Measurements from ENCODE around the gene DQX1.

The DQX1 gene

GRCh38 chr2:74552914-74553811 is 27.1 kb upstream of the DQX1 start:
- Histone ChIP-seq H3K4me3 (ENCODE audit: low read depth in 1 of 2, low read length in 2 of 2) (peak overlapping the region; percentile 77 to 88), H3K27ac (ENCODE audit: low read length) (peak overlapping the region; percentile 47), H3K9me3 (ENCODE audit: control insufficient read depth in 1 of 2, low read length in 2 of 2) (no peaks in the 10 kb centered on the region), H3K4me1 (ENCODE audit: control insufficient read depth in 1 of 2, insufficient read depth in 2 of 2, low read length in 2 of 2) (peaks cover 0 to 16% of the 10 kb centered on the region in 2 donors), H3K27me3 (ENCODE audit: low read depth, low read length) (no peaks in the 10 kb centered on the region), H3K36me3 (ENCODE audit: control insufficient read depth in 1 of 2, insufficient read depth in 2 of 2, low read length in 2 of 2) (peaks cover 0 to 6% of the 10 kb centered on the region in 2 donors)

- Histone ChIP-seq H3K4me1 (ENCODE audit: control insufficient read depth in 1 of 2, insufficient read depth in 2 of 2, low read length in 2 of 2) (peaks cover 0 to 16% of the 10 kb centered on the region in 2 donors), H3K36me3 (ENCODE audit: control insufficient read depth in 1 of 2, insufficient read depth in 2 of 2, low read length in 2 of 2) (peaks cover 0 to 6% of the 10 kb centered on the region in 2 donors), H3K27ac (ENCODE audit: low read length) (peak overlapping the region; percentile 47), H3K9me3 (ENCODE audit: control insufficient read depth in 1 of 2, low read length in 2 of 2) (no peaks in the 10 kb centered on the region), H3K27me3 (ENCODE audit: low read depth, low read length) (no peaks in the 10 kb centered on the region), H3K4me3 (ENCODE audit: low read depth in 1 of 2, low read length in 2 of 2) (peak overlapping the region in 1 of 2 donors; percentile 88)
These were observed 26.2 kb upstream of the DQX1 start for GRCh38 chr2:74551942-74552913.

- Histone ChIP-seq H3K27ac (ENCODE audit: low read length) (no peak overlapping the region), H3K27me3 (ENCODE audit: low read depth, low read length) (no peaks in the 10 kb centered on the region), H3K9me3 (ENCODE audit: control insufficient read depth in 1 of 2, low read length in 2 of 2) (no peaks in the 10 kb centered on the region), H3K36me3 (ENCODE audit: control insufficient read depth in 1 of 2, insufficient read depth in 2 of 2, low read length in 2 of 2) (peaks cover 0 to 5% of the 10 kb centered on the region in 2 donors), H3K4me1 (ENCODE audit: control insufficient read depth in 1 of 2, insufficient read depth in 2 of 2, low read length in 2 of 2) (peaks cover 0 to 16% of the 10 kb centered on the region in 2 donors), H3K4me3 (ENCODE audit: low read depth in 1 of 2, low read length in 2 of 2) (no peak overlapping the region)
These were observed 25.5 kb upstream of the DQX1 start for GRCh38 chr2:74551530-74551929.

GRCh38 chr2:74550231-74550630 is 24.2 kb upstream of the DQX1 start:
- Histone ChIP-seq H3K27me3 (ENCODE audit: low read depth, low read length) (no peaks in the 10 kb centered on the region), H3K27ac (ENCODE audit: low read length) (no peak overlapping the region), H3K9me3 (ENCODE audit: control insufficient read depth in 1 of 2, low read length in 2 of 2) (no peaks in the 10 kb centered on the region), H3K4me1 (ENCODE audit: control insufficient read depth in 1 of 2, insufficient read depth in 2 of 2, low read length in 2 of 2) (peaks cover 0 to 15% of the 10 kb centered on the region in 2 donors), H3K4me3 (ENCODE audit: low read depth in 1 of 2, low read length in 2 of 2) (no peak overlapping the region), H3K36me3 (ENCODE audit: control insufficient read depth in 1 of 2, insufficient read depth in 2 of 2, low read length in 2 of 2) (no peaks in the 10 kb centered on the region)

GRCh38 chr2:74548900-74549826 is 23.1 kb upstream of the DQX1 start:
- H3K27ac ChIP-seq (ENCODE audit: low read length): no peak overlapping the region
- H3K4me3 ChIP-seq (ENCODE audit: low read depth in 1 of 2, low read length in 2 of 2): peak overlapping the region; percentile 43 to 70
- H3K4me1 ChIP-seq (ENCODE audit: control insufficient read depth in 1 of 2, insufficient read depth in 2 of 2, low read length in 2 of 2): peaks cover 0 to 12% of the 10 kb centered on the region in 2 donors
- H3K27me3 ChIP-seq (ENCODE audit: low read depth, low read length): no peaks in the 10 kb centered on the region
- H3K9me3 ChIP-seq (ENCODE audit: control insufficient read depth in 1 of 2, low read length in 2 of 2): no peaks in the 10 kb centered on the region
- H3K36me3 ChIP-seq (ENCODE audit: control insufficient read depth in 1 of 2, insufficient read depth in 2 of 2, low read length in 2 of 2): no peaks in the 10 kb centered on the region

GRCh38 chr2:74548285-74548899 is 22.4 kb upstream of the DQX1 start:
- Histone ChIP-seq H3K9me3 (ENCODE audit: control insufficient read depth in 1 of 2, low read length in 2 of 2) (no peaks in the 10 kb centered on the region), H3K27me3 (ENCODE audit: low read depth, low read length) (no peaks in the 10 kb centered on the region), H3K4me1 (ENCODE audit: control insufficient read depth in 1 of 2, insufficient read depth in 2 of 2, low read length in 2 of 2) (peaks cover 0 to 12% of the 10 kb centered on the region in 2 donors), H3K27ac (ENCODE audit: low read length) (no peak overlapping the region), H3K4me3 (ENCODE audit: low read depth in 1 of 2, low read length in 2 of 2) (peak overlapping the region; percentile 43 to 70), H3K36me3 (ENCODE audit: control insufficient read depth in 1 of 2, insufficient read depth in 2 of 2, low read length in 2 of 2) (no peaks in the 10 kb centered on the region)

GRCh38 chr2:74546004-74546403 is 20.0 kb upstream of the DQX1 start:
- Histone ChIP-seq H3K27ac (ENCODE audit: low read length) (no peak overlapping the region), H3K27me3 (ENCODE audit: low read depth, low read length) (no peaks in the 10 kb centered on the region), H3K4me3 (ENCODE audit: low read depth in 1 of 2, low read length in 2 of 2) (no peak overlapping the region), H3K4me1 (ENCODE audit: control insufficient read depth in 1 of 2, insufficient read depth in 2 of 2, low read length in 2 of 2) (peaks cover 0 to 12% of the 10 kb centered on the region in 2 donors), H3K36me3 (ENCODE audit: control insufficient read depth in 1 of 2, insufficient read depth in 2 of 2, low read length in 2 of 2) (no peaks in the 10 kb centered on the region), H3K9me3 (ENCODE audit: control insufficient read depth in 1 of 2, low read length in 2 of 2) (no peaks in the 10 kb centered on the region)

- H3K36me3 ChIP-seq (ENCODE audit: control insufficient read depth in 1 of 2, insufficient read depth in 2 of 2, low read length in 2 of 2): no peaks in the 10 kb centered on the region
These were observed 18.6 kb upstream of the DQX1 start for GRCh38 chr2:74544634-74545033.

GRCh38 chr2:74542978-74543377 is 16.9 kb upstream of the DQX1 start:
- H3K27ac ChIP-seq (ENCODE audit: low read length): no peak overlapping the region
- H3K36me3 ChIP-seq (ENCODE audit: control insufficient read depth in 1 of 2, insufficient read depth in 2 of 2, low read length in 2 of 2): no peaks in the 10 kb centered on the region
- no peaks in the 10 kb centered on the region for H3K4me1 ChIP-seq (ENCODE audit: control insufficient read depth in 1 of 2, insufficient read depth in 2 of 2, low read length in 2 of 2)
- H3K27me3 ChIP-seq (ENCODE audit: low read depth, low read length): no peaks in the 10 kb centered on the region
- no peak overlapping the region for H3K4me3 ChIP-seq (ENCODE audit: low read depth in 1 of 2, low read length in 2 of 2)
- no peaks in the 10 kb centered on the region for H3K9me3 ChIP-seq (ENCODE audit: control insufficient read depth in 1 of 2, low read length in 2 of 2)

More at GRCh38 chr2:74544634-74545033, 18.6 kb upstream of the DQX1 start:
- H3K27me3 ChIP-seq (ENCODE audit: low read depth, low read length): no peaks in the 10 kb centered on the region
- H3K4me3 ChIP-seq (ENCODE audit: low read depth in 1 of 2, low read length in 2 of 2): no peak overlapping the region
- no peak overlapping the region for H3K27ac ChIP-seq (ENCODE audit: low read length)
- H3K9me3 ChIP-seq (ENCODE audit: control insufficient read depth in 1 of 2, low read length in 2 of 2): no peaks in the 10 kb centered on the region
- H3K4me1 ChIP-seq (ENCODE audit: control insufficient read depth in 1 of 2, insufficient read depth in 2 of 2, low read length in 2 of 2): peaks cover 0 to 6% of the 10 kb centered on the region in 2 donors

- Histone ChIP-seq H3K9me3 (ENCODE audit: control insufficient read depth in 1 of 2, low read length in 2 of 2) (no peaks in the 10 kb centered on the region), H3K36me3 (ENCODE audit: control insufficient read depth in 1 of 2, insufficient read depth in 2 of 2, low read length in 2 of 2) (no peaks in the 10 kb centered on the region), H3K27me3 (ENCODE audit: low read depth, low read length) (no peaks in the 10 kb centered on the region), H3K27ac (ENCODE audit: low read length) (no peak overlapping the region), H3K4me3 (ENCODE audit: low read depth in 1 of 2, low read length in 2 of 2) (no peak overlapping the region), H3K4me1 (ENCODE audit: control insufficient read depth in 1 of 2, insufficient read depth in 2 of 2, low read length in 2 of 2) (no peaks in the 10 kb centered on the region)
These were observed 14.3 kb upstream of the DQX1 start for GRCh38 chr2:74540291-74540690.

Data from muscle layer of duodenum (tissue), 2 donors.